Measurements from ENCODE around the gene SSBP3.

DNA sequence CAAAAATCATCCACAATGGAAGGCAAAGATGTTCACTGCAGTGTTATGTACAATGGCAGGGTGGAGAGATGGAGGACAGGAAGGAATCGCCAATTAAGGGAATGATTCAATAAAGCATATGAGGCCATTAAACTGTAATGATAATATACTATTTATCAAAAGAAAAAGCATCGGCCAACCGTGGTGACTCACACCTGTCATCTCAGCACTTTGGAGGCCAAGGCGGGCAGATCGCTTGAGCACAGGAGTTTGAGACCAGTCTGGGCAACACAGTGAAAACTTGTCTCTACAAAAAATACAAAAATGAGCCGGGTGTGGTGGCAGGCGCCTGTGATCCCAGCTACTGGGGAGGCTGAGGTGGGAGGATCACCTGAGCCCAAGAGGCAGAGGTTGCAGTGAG, 89.1 kb downstream of the SSBP3 start:
- TF ChIP-seq, protein P1, sequence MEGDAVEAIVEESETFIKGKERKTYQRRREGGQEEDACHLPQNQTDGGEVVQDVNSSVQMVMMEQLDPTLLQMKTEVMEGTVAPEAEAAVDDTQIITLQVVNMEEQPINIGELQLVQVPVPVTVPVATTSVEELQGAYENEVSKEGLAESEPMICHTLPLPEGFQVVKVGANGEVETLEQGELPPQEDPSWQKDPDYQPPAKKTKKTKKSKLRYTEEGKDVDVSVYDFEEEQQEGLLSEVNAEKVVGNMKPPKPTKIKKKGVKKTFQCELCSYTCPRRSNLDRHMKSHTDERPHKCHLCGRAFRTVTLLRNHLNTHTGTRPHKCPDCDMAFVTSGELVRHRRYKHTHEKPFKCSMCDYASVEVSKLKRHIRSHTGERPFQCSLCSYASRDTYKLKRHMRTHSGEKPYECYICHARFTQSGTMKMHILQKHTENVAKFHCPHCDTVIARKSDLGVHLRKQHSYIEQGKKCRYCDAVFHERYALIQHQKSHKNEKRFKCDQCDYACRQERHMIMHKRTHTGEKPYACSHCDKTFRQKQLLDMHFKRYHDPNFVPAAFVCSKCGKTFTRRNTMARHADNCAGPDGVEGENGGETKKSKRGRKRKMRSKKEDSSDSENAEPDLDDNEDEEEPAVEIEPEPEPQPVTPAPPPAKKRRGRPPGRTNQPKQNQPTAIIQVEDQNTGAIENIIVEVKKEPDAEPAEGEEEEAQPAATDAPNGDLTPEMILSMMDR (IDR thresholded peaks at IDR 0.05): no peak
- no peak for TF ChIP-seq POLR2A (IDR thresholded peaks at IDR 0.05)

Measured in thyroid gland (tissue), 4 donors.